ENCODE measurements around the gene TRDN. TPM values are rescaled to one million over a fixed set of nuclear protein-coding genes. Genes with fewer than 3 reads are reported as not detected.

TRDN gene
- total RNA-seq, 2 experiments from 2014 or later = not detected

DNA sequence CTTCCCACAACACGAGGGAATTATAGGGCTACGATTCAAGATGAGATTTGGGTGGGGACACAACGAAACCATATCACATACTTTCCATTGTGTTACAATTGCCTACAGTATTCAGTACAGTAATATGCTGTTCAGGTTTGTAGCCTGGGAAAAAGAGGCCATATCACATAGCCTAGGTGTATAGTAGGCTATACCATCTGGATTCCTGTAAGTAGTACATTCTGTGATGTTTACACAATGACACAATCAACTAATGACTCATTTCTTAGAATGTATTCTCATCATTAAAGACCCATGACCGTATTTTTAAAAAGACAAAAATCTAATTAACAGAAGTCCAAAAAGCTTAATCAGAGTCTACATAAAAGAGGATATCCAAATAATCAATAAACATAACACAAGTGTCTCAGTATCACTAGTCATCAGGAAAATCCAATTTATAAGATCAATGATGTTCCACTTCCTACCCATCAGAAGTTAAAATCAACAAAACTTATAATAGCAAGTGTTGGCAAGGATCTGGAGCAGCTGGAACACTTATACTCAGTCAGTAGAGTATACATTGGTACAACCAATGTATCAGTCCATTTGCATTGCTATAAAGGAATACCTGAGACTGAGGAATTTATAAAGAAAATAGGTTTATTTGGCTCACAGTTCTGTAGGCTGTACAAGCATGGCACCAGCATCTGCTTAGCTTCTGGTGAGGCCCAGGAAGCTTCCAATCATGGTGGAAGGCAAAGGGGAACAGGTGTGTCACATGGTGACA lies 424.8 kb downstream of the TRDN start:
- H3K9me3 Mint-ChIP-seq = no peaks in the 10 kb centered on the region
- no peaks in the 10 kb centered on the region for H3K4me1 Mint-ChIP-seq
- no peak overlapping the region for H3K4me3 Mint-ChIP-seq
- CTCF ChIA-PET = no interaction called here
- no peak for DNase-seq
- H3K36me3 Mint-ChIP-seq (ENCODE audit: low read depth) = no peaks in the 10 kb centered on the region
- POLR2A ChIA-PET = no interaction called here
- H3K27ac Mint-ChIP-seq = no peak overlapping the region
- no peaks in the 10 kb centered on the region for H3K27me3 Mint-ChIP-seq

DNA sequence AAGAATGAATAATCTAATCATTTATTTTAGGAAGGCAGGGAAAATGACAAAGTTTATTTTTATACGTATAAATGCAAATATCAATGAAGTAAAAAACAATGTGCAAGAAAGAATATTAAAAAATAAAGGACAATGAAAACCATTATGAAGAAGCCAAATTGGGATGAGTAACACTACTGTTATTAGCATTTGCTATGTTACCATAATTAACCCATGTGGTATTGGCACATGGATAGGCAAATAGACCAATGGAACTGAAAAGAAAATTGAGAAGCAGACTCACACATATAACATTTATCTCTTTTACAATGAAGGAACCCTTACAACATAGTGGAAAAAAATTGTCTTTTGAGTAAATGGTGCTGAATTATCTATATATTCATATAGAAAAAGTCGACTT lies 426.1 kb downstream of the TRDN start:
- CTCF ChIA-PET = no interaction called here
- DNase-seq = no peak

DNA sequence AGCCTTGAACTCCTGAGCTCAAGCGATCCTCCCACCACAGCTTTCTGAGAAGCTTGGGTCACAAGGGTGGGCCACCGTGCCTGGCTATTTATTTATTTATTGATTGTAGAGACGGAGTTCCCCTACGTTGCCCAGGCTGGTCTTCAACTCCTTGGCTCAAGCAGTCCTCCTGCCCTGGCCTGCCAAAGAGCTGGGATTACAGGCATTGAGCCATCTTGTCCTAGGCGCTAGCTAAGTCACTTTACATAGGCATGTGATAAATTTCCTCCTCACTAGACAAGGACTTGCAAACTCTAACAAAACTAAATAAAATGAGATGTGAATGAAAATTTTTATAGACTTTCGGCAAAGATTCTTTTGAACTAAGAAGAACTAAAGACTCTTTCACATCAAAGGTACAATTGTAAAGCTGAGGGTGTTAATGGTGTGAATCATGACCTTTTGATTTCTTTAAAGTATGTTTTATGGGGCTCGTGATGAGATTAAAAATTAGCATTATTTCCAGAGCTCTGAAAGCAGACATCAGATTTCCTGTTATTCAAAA lies 428.7 kb downstream of the TRDN start:
- Mint-ChIP-seq H3K27me3 (no peaks in the 10 kb centered on the region), H3K4me1 (no peaks in the 10 kb centered on the region), H3K4me3 (no peak overlapping the region), H3K27ac (no peak overlapping the region), H3K9me3 (no peaks in the 10 kb centered on the region), H3K36me3 (ENCODE audit: low read depth) (no peaks in the 10 kb centered on the region)
- no peak for DNase-seq
- ChIA-PET POLR2A (no interaction called here), CTCF (no interaction called here)

More for the DNA sequence above, 426.1 kb downstream of the TRDN start:
- Mint-ChIP-seq H3K4me1 (no peaks in the 10 kb centered on the region), H3K4me3 (no peak overlapping the region), H3K27ac (no peak overlapping the region), H3K27me3 (no peaks in the 10 kb centered on the region), H3K9me3 (no peaks in the 10 kb centered on the region), H3K36me3 (ENCODE audit: low read depth) (no peaks in the 10 kb centered on the region)
- POLR2A ChIA-PET = no interaction called here

DNA sequence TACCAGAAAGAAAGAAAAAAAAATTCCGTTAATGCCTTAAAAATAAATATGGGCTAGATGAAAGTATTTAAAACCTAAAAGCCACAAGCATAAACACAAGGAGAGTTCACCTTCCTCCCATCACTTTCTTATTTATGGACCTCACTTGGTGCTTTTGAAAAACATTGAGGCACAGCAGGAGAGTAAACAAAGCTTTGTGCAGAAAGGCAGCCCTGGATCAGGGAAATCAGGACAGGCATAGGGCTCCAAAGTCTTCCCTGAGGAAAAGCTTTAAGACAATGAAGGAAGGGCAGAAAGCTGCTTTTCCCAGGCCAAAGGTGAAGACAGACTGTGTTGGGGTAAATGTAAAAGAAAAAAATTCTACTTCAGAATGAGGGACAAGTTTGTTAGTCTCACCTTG lies 432.8 kb downstream of the TRDN start:
- H3K27ac Mint-ChIP-seq = no peak overlapping the region
- no peaks in the 10 kb centered on the region for H3K4me1 Mint-ChIP-seq
- no peak for DNase-seq
- no peaks in the 10 kb centered on the region for H3K27me3 Mint-ChIP-seq
- peaks cover 4% of the 10 kb centered on the region for H3K9me3 Mint-ChIP-seq
- H3K4me3 Mint-ChIP-seq = no peak overlapping the region
- H3K36me3 Mint-ChIP-seq (ENCODE audit: low read depth) = no peaks in the 10 kb centered on the region
- CTCF ChIA-PET = no interaction called here
- POLR2A ChIA-PET = no interaction called here

DNA sequence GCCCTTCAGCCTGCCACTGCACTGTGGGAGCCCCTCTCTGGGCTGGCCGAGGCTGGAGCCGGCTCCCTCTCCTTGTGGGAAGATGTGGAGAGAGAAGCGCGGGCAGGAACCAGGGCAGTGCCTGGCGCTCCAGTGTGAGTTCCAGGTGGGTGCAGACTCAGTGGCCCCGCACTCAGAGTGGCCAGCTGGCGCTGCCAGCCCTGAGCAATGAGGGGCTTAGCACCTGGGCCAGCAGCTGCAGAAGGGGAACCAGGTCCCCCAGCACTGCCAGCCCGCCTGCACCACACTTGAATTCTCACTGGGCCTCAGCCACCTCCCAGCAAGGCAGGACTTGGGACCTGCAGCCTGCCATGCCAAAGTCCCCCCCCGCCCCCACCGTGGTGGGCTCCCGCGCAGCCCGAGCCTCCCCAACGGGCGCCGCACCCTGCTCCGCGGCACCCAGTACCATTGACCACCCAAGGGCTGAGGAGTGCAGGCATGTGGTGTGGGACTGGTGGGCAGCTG lies 434.8 kb downstream of the TRDN start:
- Mint-ChIP-seq H3K9me3 (peaks cover 6% of the 10 kb centered on the region), H3K4me3 (no peak overlapping the region), H3K27ac (no peak overlapping the region), H3K27me3 (no peaks in the 10 kb centered on the region), H3K36me3 (ENCODE audit: low read depth) (no peaks in the 10 kb centered on the region), H3K4me1 (no peaks in the 10 kb centered on the region)
- DNase-seq = no peak
- POLR2A ChIA-PET = no interaction called here
- CTCF ChIA-PET = no interaction called here

DNA sequence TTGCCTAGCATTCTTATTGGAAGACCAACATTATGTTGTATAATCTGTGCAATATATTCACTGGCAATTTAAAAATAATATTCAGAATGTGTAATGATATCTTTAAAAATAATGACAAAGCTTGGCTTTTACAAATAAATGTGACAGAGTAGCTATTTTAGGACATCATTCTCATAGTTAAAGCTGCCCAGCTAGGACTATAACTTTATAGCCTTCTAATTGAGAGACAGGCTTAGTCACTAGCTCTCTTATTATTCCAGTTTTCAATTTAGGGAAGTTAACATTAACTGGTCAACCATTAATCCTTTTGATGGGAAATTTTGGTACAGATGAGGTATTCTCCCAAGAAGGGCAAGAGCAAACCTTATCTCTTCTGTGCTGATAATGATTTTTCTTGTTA lies 443.5 kb downstream of the TRDN start:
- no peak overlapping the region for H3K27ac Mint-ChIP-seq
- H3K4me3 Mint-ChIP-seq = no peak overlapping the region
- no peaks in the 10 kb centered on the region for H3K36me3 Mint-ChIP-seq (ENCODE audit: low read depth)
- no peaks in the 10 kb centered on the region for H3K27me3 Mint-ChIP-seq
- H3K4me1 Mint-ChIP-seq = no peaks in the 10 kb centered on the region
- ChIA-PET CTCF (no interaction called here), POLR2A (no interaction called here)
- peaks cover under 1% of the 10 kb centered on the region for H3K9me3 Mint-ChIP-seq
- DNase-seq = no peak

DNA sequence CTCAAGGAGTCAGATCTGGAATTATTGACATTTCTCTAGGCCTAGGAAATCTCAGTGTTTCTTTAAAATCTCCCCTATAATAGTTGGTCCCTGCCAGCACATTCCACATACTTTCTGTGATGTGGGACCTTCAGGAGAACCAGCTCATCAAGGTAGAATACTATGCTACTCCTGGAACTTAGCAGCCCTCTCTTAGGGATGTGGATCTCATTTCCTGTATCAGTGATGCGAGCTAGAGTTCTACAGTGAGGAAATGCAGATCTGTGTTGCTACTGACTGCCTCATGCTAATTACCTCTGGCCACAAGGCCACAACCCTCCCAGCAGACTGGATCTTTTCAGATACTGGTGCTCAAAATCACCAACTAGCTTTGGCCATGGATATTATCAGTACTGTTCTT lies 446.9 kb downstream of the TRDN start:
- ChIA-PET POLR2A (no interaction called here), CTCF (no interaction called here)
- H3K27me3 Mint-ChIP-seq = no peaks in the 10 kb centered on the region
- H3K4me1 Mint-ChIP-seq = no peaks in the 10 kb centered on the region
- H3K9me3 Mint-ChIP-seq = no peaks in the 10 kb centered on the region
- DNase-seq = no peak
- no peak overlapping the region for H3K27ac Mint-ChIP-seq
- no peaks in the 10 kb centered on the region for H3K36me3 Mint-ChIP-seq (ENCODE audit: low read depth)
- no peak overlapping the region for H3K4me3 Mint-ChIP-seq

DNA sequence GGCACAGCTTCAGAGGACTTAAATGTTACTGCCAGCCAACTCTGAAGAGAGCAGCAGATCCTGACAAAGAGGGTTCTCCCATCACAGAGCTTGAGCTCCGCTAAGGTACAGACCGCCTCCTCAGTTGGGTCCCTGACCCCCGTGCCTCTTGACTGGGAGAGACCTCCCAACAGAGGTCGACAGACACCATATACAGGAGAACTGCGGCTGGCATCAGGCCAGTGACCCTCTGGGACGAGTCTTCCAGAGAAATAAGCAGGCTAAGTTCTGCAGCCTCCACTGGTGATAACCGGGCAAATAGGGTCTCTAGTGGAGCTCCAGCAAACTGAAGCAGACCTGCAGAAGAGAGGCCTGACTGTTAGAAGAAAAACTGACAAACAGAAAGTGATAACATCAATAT lies 453.8 kb downstream of the TRDN start:
- POLR2A ChIA-PET = no interaction called here
- H3K36me3 Mint-ChIP-seq (ENCODE audit: low read depth) = no peaks in the 10 kb centered on the region
- no peaks in the 10 kb centered on the region for H3K27me3 Mint-ChIP-seq
- no peaks in the 10 kb centered on the region for H3K4me1 Mint-ChIP-seq
- CTCF ChIA-PET = no interaction called here
- no peak overlapping the region for H3K27ac Mint-ChIP-seq
- H3K4me3 Mint-ChIP-seq = no peak overlapping the region
- no peaks in the 10 kb centered on the region for H3K9me3 Mint-ChIP-seq
- no peak for DNase-seq

DNA sequence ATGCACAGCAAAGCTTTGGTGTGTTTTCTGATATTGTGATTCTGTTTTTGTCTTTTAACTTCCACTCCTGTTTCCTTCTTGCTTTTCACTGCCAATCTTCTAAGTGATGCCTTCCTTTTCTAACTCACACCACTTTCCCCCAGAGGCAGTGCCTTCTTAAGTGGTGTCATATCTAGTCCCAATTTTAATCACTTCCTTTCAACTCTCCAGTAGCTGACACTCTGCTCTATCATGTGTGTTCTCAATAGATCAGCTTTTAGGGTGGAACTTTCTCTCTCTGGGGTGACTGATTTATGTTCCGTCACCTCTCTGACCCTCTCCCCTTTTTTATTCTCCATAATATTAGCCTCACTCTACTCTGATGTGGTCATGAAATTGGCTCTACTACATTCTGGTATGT lies 460.0 kb downstream of the TRDN start:
- no peaks in the 10 kb centered on the region for H3K4me1 Mint-ChIP-seq
- no peak overlapping the region for H3K4me3 Mint-ChIP-seq
- CTCF ChIA-PET = no interaction called here
- H3K27ac Mint-ChIP-seq = no peak overlapping the region
- POLR2A ChIA-PET = no interaction called here
- no peak for DNase-seq
- H3K9me3 Mint-ChIP-seq = no peaks in the 10 kb centered on the region
- H3K36me3 Mint-ChIP-seq (ENCODE audit: low read depth) = no peaks in the 10 kb centered on the region
- H3K27me3 Mint-ChIP-seq = no peaks in the 10 kb centered on the region

DNA sequence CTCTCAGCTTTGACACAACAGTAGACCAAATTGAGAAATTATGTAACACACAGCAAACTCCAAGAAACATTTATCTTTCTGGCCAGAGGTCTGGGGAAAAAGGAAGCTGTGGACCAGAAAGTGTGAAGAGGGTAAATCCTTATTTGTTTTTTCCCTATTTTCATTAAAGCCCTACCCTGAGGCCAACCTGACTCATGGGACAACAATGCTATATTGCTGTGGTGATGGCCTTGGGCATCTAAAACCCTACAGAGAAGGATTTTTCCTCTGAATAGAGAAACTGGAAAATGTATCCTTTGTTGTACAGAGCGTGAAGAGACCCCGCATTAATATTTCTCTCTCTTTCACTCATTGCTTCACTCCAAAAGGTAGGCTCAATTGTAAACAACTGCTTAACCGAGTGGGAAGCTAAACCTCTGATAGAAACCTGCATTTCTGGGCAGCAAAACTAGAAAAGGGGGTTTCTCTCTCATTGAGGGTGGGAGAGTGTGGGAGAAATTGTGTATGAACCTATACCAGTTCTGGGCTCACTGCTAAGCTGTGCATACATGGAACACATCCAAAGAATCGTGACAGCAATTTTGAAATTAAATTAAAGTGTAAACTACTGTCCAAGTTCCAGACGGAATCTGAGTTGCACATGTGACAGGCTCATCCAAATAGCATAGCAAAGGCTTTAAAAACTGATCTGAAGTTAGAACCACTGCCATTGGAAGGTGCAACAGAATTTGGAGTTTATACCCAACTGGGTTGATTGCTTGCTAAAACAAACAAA lies 465.2 kb downstream of the TRDN start:
- no peak for DNase-seq
- ChIA-PET CTCF (no interaction called here), POLR2A (no interaction called here)
- no peaks in the 10 kb centered on the region for H3K9me3 Mint-ChIP-seq
- no peak overlapping the region for H3K27ac Mint-ChIP-seq
- no peaks in the 10 kb centered on the region for H3K27me3 Mint-ChIP-seq
- no peak overlapping the region for H3K4me3 Mint-ChIP-seq
- no peaks in the 10 kb centered on the region for H3K36me3 Mint-ChIP-seq (ENCODE audit: low read depth)
- H3K4me1 Mint-ChIP-seq = no peaks in the 10 kb centered on the region

DNA sequence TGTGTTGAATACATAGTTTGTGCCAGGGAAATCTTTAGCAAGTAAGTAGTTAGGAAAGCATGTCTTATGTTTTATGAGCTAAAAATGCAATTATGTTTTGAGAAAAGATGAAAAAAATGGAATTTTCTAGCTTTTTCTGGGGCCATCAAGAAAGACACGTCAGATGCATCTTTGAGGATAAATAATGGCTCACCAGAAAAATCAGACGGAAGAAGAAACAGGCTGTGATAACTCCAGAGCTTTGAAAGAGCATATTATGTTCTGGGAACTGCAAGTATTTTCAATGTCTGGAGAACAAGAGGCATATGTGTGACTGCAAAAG lies 467.0 kb downstream of the TRDN start:
- Mint-ChIP-seq H3K27ac (no peak overlapping the region), H3K4me3 (no peak overlapping the region), H3K9me3 (no peaks in the 10 kb centered on the region), H3K4me1 (no peaks in the 10 kb centered on the region), H3K27me3 (no peaks in the 10 kb centered on the region), H3K36me3 (ENCODE audit: low read depth) (no peaks in the 10 kb centered on the region)
- ChIA-PET CTCF (no interaction called here), POLR2A (no interaction called here)
- DNase-seq = no peak

DNA sequence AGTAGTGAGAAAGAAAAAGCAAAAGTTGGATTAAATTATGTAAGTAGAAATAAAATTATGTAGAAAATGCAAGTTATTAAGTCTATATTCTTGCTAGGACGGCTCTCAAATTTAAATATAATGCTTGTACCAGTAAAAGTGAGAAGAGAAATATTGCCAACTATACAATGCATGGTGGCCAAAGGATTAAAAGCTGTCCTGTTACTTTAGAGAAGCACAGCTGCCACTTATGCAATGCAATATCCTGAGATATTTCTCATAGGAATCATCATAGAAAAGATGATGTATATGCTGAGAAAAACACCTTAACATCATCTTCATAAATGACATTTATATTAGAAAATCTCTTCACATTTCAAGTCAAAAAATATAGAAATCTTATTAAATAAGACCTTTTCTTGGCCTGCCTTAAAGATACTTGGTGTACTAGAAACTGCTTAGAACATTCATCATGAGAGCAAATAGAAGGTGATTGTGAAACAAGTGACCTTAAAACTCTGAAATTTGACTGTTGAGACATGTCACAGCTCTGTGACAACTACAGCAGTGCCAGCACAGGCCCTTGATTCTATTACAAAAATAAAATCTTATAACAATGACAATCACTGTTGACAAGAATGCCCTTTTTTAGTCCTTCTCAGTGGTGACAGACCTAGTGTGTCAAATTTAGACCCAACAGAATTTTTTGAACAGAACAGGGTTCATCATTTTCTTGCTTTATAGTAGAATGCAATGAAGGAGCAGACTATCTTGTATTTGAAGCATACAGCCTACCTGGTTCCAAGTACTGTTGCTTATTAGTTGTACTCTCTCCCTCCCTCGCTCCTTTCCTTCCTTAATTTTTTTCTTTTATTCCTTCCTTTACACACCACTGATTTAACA lies 467.6 kb downstream of the TRDN start:
- Mint-ChIP-seq H3K9me3 (no peaks in the 10 kb centered on the region), H3K4me3 (no peak overlapping the region), H3K4me1 (no peaks in the 10 kb centered on the region), H3K27me3 (no peaks in the 10 kb centered on the region), H3K36me3 (ENCODE audit: low read depth) (no peaks in the 10 kb centered on the region), H3K27ac (no peak overlapping the region)
- DNase-seq = no peak
- POLR2A ChIA-PET = no interaction called here
- CTCF ChIA-PET = no interaction called here

DNA sequence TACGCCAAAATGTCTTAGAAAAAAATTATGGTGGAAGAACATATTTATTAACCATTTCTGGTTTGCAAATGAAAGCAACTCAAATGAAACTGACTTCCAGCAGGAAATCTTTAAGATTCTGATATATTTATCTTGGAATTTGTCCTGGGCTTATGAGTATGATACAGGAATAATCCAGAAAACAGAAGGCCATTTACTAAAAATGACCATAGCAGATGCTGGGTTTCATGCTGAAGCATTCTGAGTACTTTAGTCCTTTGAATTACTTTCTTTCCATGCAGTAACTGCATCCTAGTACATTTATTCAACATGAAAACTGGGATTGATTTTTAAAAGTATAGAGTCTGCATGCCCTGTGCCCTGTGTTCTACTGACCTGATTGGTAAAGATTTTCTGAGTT lies 468.3 kb downstream of the TRDN start:
- H3K36me3 Mint-ChIP-seq (ENCODE audit: low read depth) = no peaks in the 10 kb centered on the region
- no peak overlapping the region for H3K4me3 Mint-ChIP-seq
- DNase-seq = no peak
- POLR2A ChIA-PET = no interaction called here
- no peaks in the 10 kb centered on the region for H3K4me1 Mint-ChIP-seq
- no peaks in the 10 kb centered on the region for H3K9me3 Mint-ChIP-seq
- CTCF ChIA-PET = no interaction called here
- H3K27ac Mint-ChIP-seq = no peak overlapping the region
- no peaks in the 10 kb centered on the region for H3K27me3 Mint-ChIP-seq

All from activated CD4-positive, alpha-beta T cell treated with anti-CD3 and anti-CD28 coated beads, Interleukin-2, amount 10 ng/mL, durations not matched to agents 7 days and 5 days (primary cell).